Vagina (tissue), 2 donors: Measurements from ENCODE around the gene NFATC4. TPM values are rescaled to one million over a fixed set of nuclear protein-coding genes. Genes with fewer than 3 reads are reported as not detected.
"Not testable (repeated sequence)": the region's sequence is repeated elsewhere in the genome, so short reads cannot be mapped to it uniquely, and the experiment has no call there.

Source experiments
- DNase-seq, 2 donors: peaks; one replicate each; pipeline ENCODE4 v3.0.0-alpha.2; 2017; ENCODE audit errors: extremely low spot score in 2 of 2
- H3K27ac ChIP-seq: fragments of 200-600 bp; sonication (generic); one replicate; pipeline ENCODE4 v1.5.1; 2019
- H3K27me3 ChIP-seq: fragments of 200-600 bp; sonication (generic); one replicate; pipeline ENCODE4 v1.5.1; 2019
- H3K36me3 ChIP-seq, 2 donors: fragments of 200-600 bp; sonication (generic); one replicate each; pipeline ENCODE4 v1.5.1; 2017 to 2019
- H3K4me1 ChIP-seq: fragments of 200-600 bp; sonication (generic); one replicate; pipeline ENCODE4 v1.5.1; 2019
- H3K4me3 ChIP-seq, 2 donors: fragments of 200-600 bp; sonication (generic); 1 replicate in 1 of 2; 2 replicates in 1 of 2; pipeline ENCODE4 v1.5.1; 2016 to 2019
- H3K9me3 ChIP-seq: fragments of 200-600 bp; sonication (generic); one replicate; pipeline ENCODE4 v1.5.1; 2019
- POLR2A ChIP-seq, 2 donors: fragments of 450-650 bp; IDR thresholded peaks; one replicate each; pipeline ENCODE4 v1.6.1; 2017; ENCODE audit warnings: antibody characterized with exemption in 2 of 2, mild to moderate bottlenecking in 2 of 2, moderate library complexity in 2 of 2
- POLR2AphosphoS5 ChIP-seq, 2 donors: sonication (generic); formaldehyde crosslinking; IDR thresholded peaks; one replicate each; pipeline ENCODE4 v1.9.0; 2017; ENCODE audit warnings: antibody characterized with exemption in 2 of 2, mild to moderate bottlenecking in 2 of 2, low read depth in 1 of 2; ENCODE audit not compliant: insufficient read depth in 1 of 2
- intact Hi-C: fragments of 100-400 bp; cut with DNase I; formaldehyde crosslinking; loops from one replicate; pipeline ENCODE4 v1.15.1; 2023
- total RNA-seq: library from RNA; depleted of rRNA; stranded (reverse); fragments of >200 nt; gene quantifications from one replicate; pipeline ENCODE4 v1.2.3, GENCODE V29; 2016
- TF ChIP-seq, protein P1 (sequence below), 3 experiments: fragments of 450-650 bp in 2 of 3; fragments of 200-600 bp in 1 of 3; sonication (generic) in 1 of 3; IDR thresholded peaks; one replicate each; pipeline ENCODE4 v1.5.1; 2017 to 2019; ENCODE audit warnings: antibody characterized with exemption in 3 of 3, mild to moderate bottlenecking in 2 of 3, moderate library complexity in 2 of 3

Gene NFATC4
- total RNA-seq, 1 donor from 2014 or later = 47.9 TPM

GRCh38 chr14:24368562-24369252 lies 723 bp downstream of the NFATC4 start:
- TF ChIP-seq, protein P1, sequence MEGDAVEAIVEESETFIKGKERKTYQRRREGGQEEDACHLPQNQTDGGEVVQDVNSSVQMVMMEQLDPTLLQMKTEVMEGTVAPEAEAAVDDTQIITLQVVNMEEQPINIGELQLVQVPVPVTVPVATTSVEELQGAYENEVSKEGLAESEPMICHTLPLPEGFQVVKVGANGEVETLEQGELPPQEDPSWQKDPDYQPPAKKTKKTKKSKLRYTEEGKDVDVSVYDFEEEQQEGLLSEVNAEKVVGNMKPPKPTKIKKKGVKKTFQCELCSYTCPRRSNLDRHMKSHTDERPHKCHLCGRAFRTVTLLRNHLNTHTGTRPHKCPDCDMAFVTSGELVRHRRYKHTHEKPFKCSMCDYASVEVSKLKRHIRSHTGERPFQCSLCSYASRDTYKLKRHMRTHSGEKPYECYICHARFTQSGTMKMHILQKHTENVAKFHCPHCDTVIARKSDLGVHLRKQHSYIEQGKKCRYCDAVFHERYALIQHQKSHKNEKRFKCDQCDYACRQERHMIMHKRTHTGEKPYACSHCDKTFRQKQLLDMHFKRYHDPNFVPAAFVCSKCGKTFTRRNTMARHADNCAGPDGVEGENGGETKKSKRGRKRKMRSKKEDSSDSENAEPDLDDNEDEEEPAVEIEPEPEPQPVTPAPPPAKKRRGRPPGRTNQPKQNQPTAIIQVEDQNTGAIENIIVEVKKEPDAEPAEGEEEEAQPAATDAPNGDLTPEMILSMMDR (IDR thresholded peaks at IDR 0.05) = no peak
- TF ChIP-seq POLR2A (IDR thresholded peaks at IDR 0.05) (peak in 1 of 2 donors; percentile 63), POLR2AphosphoS5 (IDR thresholded peaks at IDR 0.05; ENCODE audit: insufficient read depth in 1 of 2, low read depth in 1 of 2) (peak in 1 of 2 donors; percentile 1)
- peak overlapping the region; percentile 98 for H3K27ac ChIP-seq
- no peaks in the 10 kb centered on the region for H3K27me3 ChIP-seq
- peaks cover 0 to 7% of the 10 kb centered on the region in 2 donors for H3K36me3 ChIP-seq
- peak overlapping the region; percentile 74 to 75 for H3K4me3 ChIP-seq
- no peaks in the 10 kb centered on the region for H3K9me3 ChIP-seq
- no peak for DNase-seq
- peaks cover 58% of the 10 kb centered on the region for H3K4me1 ChIP-seq
- intact Hi-C loops = no loop called here

DNA sequence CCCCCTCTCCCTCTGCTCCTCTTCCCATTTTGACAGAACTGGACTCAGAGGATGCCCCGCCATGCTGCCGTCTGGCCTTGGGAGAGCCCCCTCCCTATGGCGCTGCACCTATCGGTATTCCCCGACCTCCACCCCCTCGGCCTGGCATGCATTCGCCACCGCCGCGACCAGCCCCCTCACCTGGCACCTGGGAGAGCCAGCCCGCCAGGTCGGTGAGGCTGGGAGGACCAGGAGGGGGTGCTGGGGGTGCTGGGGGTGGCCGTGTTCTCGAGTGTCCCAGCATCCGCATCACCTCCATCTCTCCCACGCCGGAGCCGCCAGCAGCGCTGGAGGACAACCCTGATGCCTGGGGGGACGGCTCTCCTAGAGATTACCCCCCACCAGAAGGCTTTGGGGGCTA lies 1.5 kb downstream of the NFATC4 start:
- Histone ChIP-seq H3K36me3 (peaks cover 0 to 7% of the 10 kb centered on the region in 2 donors), H3K4me1 (peaks cover 58% of the 10 kb centered on the region), H3K27ac (peak overlapping the region; percentile 98), H3K4me3 (peak overlapping the region; percentile 74 to 75), H3K27me3 (no peaks in the 10 kb centered on the region), H3K9me3 (no peaks in the 10 kb centered on the region)
- intact Hi-C loops = no loop called here
- no peak for TF ChIP-seq POLR2A (IDR thresholded peaks at IDR 0.05)
- TF ChIP-seq POLR2AphosphoS5 (IDR thresholded peaks at IDR 0.05; ENCODE audit: insufficient read depth in 1 of 2, low read depth in 1 of 2) = no peak
- TF ChIP-seq, protein P1 (IDR thresholded peaks at IDR 0.05) = no peak
- DNase-seq = no peak

- peaks cover 58% of the 10 kb centered on the region for H3K4me1 ChIP-seq
- peak overlapping the region; percentile 74 to 75 for H3K4me3 ChIP-seq
Observed at GRCh38 chr14:24369907-24370687, 2.1 kb downstream of the NFATC4 start.

DNA sequence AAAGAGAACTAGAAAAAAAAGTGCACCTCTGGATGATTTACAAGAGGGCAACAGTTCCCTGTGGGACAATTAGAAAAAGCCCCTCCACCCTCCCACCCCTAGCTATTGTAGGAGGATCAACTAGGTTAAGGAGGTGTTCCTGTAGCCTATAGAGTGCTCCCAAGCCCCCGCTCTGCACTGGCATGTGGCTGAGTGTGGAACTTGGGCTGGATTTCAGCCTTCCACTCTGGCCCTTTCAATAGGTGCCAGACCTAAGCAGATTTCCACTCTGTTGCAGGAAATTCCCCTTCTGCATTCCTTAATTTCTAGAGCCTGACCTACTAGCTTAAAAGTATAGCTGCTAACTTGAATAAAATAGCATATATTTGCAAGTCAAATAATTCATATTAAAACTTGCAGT lies 2.8 kb downstream of the NFATC4 start:
- H3K27me3 ChIP-seq = no peaks in the 10 kb centered on the region
- intact Hi-C loops = no loop called here
- peaks cover 52% of the 10 kb centered on the region for H3K4me1 ChIP-seq
- no peak for DNase-seq
- H3K9me3 ChIP-seq = no peaks in the 10 kb centered on the region
- no peak for TF ChIP-seq POLR2AphosphoS5 (IDR thresholded peaks at IDR 0.05; ENCODE audit: insufficient read depth in 1 of 2, low read depth in 1 of 2)
- TF ChIP-seq, protein P1 (IDR thresholded peaks at IDR 0.05) = no peak
- no peak for TF ChIP-seq POLR2A (IDR thresholded peaks at IDR 0.05)
- H3K4me3 ChIP-seq = no peak overlapping the region
- peak overlapping the region; percentile 98 for H3K27ac ChIP-seq
- H3K36me3 ChIP-seq = peaks cover 0 to 18% of the 10 kb centered on the region in 2 donors

More at GRCh38 chr14:24369907-24370687, 2.1 kb downstream of the NFATC4 start:
- intact Hi-C loops = no loop called here
- Histone ChIP-seq H3K27ac (peak overlapping the region; percentile 98), H3K27me3 (no peaks in the 10 kb centered on the region), H3K36me3 (peaks cover 0 to 13% of the 10 kb centered on the region in 2 donors), H3K9me3 (no peaks in the 10 kb centered on the region)
- TF ChIP-seq POLR2AphosphoS5 (IDR thresholded peaks at IDR 0.05; ENCODE audit: insufficient read depth in 1 of 2, low read depth in 1 of 2) = no peak
- no peak for TF ChIP-seq POLR2A (IDR thresholded peaks at IDR 0.05)
- TF ChIP-seq, protein P1 (IDR thresholded peaks at IDR 0.05) = no peak
- DNase-seq = no peak

DNA sequence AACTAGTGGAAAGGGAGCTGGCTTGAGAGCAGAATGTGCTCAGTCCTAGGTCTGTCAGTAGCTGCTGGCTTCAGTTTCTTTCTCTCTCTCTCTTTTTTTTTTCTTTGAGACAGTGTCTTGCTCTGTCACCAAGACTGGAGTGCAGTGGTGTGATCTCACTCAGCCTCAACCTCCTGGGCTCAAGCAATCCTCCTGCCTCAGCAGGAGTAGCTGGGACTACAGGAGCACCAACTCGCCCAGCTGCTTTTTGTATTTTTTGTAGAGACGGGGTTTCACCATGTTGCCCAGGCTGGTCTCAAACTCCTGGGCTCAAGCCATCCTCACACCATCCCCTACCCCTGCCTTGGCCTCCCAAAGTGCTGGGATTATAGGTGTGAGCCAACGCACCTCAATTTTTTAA lies 3.6 kb downstream of the NFATC4 start:
- intact Hi-C loops, H3K4me3 ChIP-seq, DNase-seq, H3K27me3 ChIP-seq, H3K9me3 ChIP-seq: not testable (repeated sequence)
- peak overlapping the region; percentile 26 for H3K27ac ChIP-seq
- peaks cover 0 to 20% of the 10 kb centered on the region in 2 donors for H3K36me3 ChIP-seq
- H3K4me1 ChIP-seq = peaks cover 49% of the 10 kb centered on the region
